WTC11 (cell line): ENCODE measurements around the gene VCPKMT.

ENCODE experiments used
- CBFB ChIP-seq: sonication (generic); formaldehyde crosslinking; IDR thresholded peaks from 2 replicates; pipeline ENCODE4 v1.8.1; 2022; ENCODE audit warnings: mild to moderate bottlenecking, low read depth, missing genetic modification reagents
- CTCF ChIP-seq: fragments of 200-600 bp; IDR thresholded peaks from 2 replicates; pipeline ENCODE4 v1.8.0; 2022; ENCODE audit warnings: antibody characterized with exemption
- NR1H2 ChIP-seq: sonication (generic); formaldehyde crosslinking; IDR thresholded peaks from 2 replicates; pipeline ENCODE4 v1.9.0; 2021; ENCODE audit warnings: mild to moderate bottlenecking, moderate library complexity, missing genetic modification reagents

GRCh38 chr14:50139192-50139591 lies 22.8 kb upstream of the VCPKMT start:
- TF ChIP-seq CBFB, result no peak
- TF ChIP-seq CTCF, result no peak
- no peak for TF ChIP-seq NR1H2
